Measurements from ENCODE around the gene SESTD1.
"Not testable (repeated sequence)": the region's sequence is repeated elsewhere in the genome, so short reads cannot be mapped to it uniquely, and the experiment has no call there.

Gene SESTD1

DNA sequence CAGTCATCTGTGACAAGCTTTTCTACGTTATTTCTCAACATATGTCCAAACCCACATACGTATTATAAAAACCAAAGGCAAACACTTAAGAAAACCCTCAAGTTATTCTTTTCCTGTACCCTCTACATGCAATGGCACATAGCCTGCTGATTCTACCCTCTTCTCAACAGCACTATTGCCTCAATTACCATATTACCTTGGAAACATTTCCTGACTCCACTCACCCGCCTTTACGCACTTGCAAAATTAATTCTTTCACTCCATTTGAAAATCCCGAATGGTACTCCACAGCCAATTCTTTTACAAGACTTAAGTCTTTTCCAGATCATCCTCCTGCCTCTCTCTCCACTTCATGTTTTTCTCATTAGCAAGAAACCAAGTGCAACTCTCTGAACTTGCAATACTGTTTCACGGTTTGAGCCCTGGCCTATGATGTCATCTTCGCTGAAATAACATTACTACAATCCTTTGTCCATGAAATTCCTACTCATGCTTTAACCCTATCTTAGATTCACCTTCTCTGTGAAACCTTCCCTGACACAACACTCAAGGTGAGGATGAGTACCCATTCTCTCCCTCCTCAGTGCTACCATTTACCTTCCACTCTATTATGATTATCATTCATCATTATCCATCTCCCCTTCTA is 29.0 kb downstream of the SESTD1 start:
- no peak for DNase-seq

DNA sequence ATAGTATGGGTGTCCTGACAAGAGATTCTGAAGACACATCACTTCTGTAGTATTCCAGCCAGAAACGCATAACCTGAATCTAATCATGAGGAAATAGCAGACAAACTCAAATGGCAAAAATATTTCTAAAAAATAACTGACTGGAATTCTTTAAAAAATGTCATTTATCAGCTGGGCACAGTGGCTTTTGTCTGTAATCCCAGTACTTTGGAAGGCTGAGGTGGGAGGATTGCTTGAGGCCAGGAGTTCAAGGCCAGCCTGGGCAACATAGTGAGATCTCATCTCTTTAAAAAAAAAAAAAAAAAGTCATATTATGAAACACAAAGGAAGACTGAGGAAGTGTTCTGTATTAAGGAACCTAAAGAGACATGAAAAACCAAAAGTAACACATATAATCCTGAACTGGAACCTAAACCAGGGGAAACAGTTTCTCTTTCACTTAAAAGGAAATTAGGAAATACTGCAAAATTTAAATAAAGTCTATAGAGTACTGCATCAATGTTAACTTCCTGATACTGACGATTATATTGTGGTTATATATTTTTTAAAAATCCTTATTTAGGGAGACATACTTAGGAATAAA is 29.9 kb downstream of the SESTD1 start:
- DNase-seq: no peak

DNA sequence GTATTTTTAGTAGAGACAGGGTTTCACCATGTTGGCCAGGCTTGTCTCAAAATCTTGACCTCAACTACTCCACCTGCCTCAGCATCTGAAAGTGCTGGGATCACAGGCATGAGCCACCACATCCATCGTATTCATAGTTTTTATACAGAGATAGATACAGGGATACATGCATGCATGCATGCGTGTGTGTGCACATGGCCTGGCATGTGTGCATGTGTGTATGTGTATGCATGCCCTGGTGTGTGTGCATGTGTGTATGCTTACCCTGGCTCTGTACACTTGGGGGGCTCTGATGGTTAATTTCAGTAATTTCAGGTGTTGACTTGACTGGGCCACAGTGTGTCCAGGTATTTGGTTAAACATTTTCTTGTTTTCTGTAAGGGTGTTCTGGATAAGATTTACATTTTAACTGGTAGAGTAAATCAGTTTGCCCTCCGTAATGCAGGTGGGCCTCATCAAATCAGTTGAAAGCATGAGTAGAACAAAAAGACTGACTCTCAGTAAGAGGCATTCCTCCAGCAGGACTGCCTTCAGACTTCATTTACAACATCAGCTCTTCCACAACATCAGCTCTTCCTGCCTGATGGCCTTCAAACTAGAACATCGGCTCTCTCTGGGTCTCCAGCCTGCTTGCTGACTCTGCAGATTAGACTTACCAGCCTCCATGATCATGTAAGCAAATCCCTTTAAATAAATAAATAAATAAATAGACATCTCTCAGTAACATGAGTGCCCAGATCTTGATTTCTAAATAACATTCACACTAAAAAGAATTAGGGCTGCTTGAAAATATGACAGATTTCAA is 30.8 kb downstream of the SESTD1 start:
- DNase-seq: no peak

DNA sequence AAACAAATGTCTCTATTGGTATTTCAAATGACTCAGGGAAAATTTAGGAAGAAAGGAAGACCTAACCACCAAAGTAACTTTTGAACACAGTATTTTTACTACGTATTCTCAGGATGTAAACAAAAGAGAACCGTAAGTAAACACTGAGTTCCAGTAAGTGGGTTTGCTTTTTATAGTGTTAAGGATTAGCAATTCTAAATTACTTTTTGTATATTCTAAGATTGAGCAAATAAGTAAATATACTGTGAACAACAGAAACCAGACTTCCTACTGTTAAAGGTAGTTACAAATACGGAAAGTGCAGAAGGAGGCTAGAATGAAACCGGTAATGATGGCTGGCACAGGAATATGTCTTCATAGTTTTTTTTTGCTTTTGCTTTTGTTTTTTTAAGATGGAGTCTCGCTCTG is 31.5 kb downstream of the SESTD1 start:
- no peak for DNase-seq

DNA sequence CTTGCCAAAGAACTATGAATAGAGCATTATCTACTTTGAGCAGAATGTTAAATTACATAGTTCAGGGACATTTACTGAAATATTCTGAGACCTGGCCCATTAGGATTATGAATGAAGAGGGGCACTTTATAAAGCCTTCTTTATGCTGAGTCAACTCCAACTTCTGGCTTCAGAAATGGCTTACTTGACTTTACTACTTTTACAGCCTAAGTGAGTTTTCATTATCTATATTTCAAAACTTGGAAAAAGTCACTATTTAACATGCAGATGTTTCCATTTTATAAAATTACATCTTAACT is 37.7 kb downstream of the SESTD1 start:
- no peak for DNase-seq

DNA sequence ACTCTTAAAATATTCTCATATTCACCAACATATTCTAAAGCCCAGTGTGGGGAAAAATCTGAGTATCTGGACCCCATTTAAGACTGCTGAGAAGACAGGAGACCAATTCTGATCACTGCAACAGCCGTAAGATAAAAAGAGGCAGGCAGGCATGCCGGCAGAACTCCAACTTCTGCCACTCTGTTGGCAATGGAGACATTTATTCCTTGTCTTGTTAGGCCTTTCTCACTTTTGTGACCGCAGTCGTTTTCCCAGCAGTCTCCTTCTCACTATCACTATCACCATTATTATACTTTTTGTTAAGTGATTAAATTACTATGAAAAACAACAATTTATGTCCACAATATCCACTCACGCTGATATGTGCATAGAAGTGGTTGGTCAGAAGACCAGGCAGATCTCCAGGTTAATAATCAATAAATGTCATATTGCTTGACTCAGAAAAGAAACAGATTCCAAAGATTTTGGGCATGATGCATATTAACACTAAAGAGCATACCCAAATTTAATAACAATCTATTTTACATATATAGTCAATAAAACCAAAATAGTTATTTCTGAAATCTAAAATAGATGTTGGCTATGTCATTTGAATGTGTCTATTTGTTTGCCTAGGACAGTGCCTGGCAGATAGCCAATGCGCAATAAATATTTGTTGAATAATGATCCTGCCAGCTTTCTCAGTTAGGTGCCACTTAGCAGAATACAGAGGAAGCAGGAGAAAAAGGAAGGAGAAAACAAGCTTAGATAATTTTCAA is 38.2 kb downstream of the SESTD1 start:
- no peak for DNase-seq

DNA sequence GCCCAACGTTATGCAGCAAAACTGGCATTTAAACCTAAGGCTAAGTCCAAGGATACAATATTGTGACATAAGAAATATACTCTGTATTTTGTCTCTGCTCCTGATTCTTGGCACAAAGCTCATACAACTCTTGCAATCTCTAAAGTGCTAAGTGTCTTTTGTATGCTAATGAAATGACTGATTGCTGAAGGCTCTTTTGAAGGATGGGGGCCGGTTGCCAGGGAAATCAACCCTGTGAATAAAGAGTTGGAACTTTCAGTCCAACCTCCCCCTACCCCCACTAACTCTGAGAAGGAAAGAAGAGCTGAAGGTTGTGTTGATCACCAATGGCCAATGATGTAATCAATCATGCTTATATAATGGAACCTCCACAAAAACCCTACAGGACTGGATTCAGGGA is 40.3 kb downstream of the SESTD1 start:
- DNase-seq: no peak

DNA sequence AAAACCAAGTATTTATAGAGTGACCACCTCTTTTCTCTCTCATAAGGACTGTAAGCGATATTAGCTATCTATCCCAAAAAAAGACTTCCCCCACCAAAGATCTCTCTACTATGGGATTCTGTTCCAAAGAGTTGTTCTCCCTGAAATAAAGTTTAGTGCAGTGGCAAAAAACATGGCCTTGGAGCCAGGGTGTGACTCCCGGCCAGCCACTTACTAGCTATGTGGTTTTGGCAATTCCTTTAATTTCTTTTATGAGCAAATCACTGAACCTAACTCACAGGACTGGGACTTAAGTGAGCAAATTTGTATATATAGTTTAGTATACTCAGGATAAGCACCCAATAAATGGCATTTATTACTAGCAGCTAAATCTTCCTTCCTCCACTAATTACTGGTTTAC is 42.6 kb downstream of the SESTD1 start:
- DNase-seq: no peak

DNA sequence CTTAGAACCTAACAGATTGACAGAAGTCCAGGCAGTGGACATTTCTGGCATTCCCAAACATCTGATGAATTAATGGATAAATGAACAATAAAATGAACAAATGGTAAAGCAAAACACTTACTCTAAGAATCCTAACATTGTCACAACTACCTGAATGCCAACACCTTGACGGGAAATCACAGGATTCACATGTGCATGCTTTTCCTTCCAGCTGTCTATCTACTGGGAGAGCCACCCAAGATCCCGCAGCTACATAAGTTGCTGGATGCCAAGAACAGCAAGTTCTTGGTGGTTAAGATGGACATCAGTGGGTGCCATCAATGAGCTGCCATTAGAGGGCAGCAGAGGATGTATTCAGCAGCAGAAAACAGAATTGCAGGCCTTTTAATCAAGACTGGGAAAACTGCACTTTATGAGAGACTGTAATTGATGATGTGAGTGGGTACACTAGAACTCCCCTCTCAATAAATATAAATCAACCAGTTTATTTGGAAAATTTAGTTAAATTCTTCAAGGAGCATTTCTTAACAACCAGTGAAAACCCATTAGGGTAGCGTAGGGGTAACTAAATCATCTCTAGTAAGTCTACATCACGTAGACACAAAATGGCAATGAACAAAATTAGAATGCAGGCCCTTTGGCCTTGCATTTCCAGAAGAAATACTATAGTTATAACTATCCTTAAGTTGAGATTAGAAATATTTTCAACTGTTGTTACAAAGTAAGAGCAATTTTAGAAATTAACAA is 45.6 kb downstream of the SESTD1 start:
- DNase-seq: peak; percentile 47

DNA sequence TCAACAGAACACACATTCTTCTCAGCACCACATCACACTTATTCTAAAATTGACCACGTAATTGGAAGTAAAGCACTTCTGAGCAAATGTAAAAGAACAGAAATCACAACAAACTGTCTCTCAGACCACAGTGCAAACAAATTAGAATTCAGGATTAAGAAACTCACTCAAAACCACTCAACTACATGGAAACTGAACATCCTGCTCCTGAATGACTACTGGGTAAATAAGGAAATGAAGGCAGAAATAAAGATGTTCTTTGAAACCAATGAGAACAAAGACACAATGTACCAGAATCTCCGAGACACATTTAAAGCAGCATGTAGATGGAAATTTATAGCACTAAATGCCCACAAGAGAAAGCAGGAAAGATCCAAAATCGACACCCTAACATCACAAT is 50.0 kb downstream of the SESTD1 start:
- DNase-seq: not testable (repeated sequence)

DNA sequence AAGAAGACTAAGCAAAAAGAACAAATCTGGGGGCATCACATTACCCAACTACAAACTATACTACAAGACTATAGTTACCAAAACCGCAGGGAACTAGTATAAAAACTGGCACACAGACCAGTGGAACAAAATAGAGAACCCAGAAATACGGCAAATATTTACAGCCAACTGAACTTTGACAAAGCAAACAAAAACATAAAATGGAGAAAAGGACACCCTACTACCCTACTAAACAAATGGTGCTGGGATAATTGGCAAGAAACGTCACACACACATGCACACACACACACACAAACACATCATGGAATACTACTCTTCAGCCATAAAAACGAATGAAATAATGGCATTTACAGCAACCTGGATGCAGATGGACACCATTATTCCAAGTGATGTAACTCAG is 53.3 kb downstream of the SESTD1 start:
- no peak for DNase-seq

DNA sequence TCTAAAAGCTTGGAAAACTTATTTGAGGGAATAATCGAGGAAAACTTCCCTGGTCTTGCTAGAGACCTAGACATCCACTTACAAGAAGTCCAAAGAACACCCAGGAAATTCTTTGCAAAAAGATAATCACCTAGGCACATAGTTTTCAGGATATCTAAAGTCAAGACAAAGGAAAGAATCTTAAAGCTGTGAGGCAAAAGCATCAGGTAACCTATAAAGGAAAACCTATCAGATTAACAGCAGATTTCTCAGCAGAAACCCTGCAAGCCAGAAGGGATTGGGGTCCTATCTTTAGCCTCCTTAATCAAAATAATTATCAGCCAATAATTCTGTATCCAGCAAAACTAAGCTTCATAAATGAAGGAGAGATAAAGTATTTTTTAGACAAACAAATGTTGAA is 56.4 kb downstream of the SESTD1 start:
- DNase-seq: not testable (repeated sequence)

DNA sequence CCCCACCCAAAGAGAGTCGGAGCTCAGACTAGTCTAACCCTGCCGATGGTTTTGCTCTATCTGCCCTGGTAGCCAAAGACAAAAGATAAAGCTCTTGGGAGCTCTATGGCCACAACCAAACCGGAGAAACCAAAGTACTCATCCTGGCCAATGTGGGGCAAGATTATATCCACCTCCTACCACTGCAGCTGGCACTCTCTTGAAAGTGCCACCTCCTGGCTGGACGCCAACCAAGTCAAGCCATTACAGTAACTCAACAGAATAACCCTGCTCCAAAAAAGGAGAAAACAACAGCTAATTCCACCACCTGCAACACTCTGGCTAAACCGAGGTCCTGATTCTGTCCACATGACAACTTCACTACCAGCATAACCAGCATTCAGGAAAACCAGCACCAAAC is 57.6 kb downstream of the SESTD1 start:
- DNase-seq: no peak

DNA sequence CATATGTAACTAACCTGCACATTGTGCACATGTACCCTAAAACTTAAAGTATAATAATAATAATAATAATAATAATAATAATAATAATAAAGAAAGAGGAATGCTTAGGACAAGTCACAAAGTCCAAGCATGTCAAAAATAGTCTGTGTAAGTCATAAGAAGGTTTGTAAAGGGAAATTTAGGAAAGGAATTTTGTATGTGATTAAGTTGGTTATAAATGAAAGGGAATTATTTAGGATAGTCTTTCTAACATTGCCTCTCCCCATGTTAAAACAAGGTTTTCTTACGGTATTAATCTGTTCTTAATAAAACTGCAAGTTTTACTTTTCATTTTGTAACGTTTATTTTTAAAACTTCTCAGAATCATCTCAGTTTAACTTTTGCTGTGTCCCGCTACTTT is 62.8 kb downstream of the SESTD1 start:
- no peak for DNase-seq

DNA sequence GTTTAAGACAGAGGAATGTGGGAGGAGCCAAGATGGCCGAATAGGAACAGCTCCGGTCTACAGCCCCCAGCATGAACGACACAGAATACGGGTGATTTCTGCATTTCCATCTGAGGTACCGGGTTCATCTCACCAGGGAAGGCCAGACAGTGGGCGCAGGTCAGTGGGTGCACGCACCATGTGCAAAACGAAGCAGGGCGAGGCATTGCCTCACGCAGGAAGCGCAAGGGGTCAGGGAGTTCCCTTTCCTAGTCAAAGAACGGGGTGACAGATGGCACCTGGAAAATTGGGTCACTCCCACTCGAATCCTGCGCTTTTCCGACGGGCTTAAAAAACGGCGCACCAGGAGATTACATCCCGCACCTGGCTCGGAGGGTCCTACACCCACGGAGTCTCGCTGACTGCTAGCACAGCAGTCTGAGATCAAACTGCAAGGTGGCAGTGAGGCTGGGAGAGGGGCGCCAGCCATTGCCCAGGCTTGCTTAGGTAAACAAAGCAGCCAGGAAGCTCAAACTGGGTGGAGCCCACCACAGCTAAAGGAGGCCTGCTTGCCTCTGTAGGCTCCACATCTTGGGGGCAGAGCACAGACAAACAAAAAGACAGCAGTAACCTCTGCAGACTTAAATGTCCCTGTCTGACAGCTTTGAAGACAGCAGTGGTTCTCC is 68.6 kb downstream of the SESTD1 start:
- not testable (repeated sequence) for DNase-seq

DNA sequence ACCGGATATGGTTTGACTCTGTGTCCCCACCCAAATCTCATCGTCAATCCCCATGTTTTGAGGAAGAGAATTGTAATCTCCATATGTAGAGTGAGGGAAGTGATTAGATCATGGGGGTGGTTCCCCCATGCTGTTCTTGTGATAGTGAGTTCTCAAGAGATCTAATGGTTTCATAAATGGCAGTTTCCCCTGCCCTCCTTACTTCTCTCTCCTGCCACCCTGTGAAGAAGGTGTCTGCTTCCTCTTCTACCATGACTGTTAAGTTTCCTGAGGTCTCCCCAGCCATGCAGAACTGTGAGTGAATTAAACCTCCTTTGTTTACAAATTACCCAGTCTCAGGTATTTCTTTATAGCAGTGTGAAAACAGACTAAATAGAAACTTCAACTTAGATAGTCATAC is 69.5 kb downstream of the SESTD1 start:
- DNase-seq: no peak

DNA sequence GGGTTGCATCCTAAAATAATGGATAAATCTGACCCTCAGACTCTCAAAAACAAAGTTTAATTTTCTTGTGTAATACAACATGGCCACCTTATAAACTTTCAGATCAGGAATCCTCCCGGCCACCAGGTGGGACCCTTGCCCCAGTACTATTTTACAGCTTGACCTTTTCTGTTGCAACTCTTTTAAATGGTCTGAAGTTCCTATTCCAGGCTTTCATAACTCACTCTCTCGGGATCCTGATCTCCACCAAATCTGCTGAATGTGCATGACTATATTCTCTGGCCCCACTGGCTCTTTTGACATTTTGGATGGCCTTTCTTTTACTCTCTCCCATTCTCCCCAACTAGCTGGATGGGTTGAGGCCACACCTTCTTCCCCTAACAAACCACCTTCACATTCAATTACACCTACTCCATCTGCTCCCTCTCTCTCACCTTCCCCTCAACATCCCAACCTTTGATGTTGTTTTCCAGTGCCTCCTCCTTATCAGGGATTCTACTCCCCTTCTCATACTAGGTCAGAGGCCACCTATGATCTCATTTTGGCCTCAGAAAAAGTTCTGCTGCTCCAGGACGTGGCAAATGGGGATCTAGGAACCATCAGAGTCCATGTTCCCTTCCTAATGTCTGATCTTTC is 70.8 kb downstream of the SESTD1 start:
- no peak for DNase-seq

DNA sequence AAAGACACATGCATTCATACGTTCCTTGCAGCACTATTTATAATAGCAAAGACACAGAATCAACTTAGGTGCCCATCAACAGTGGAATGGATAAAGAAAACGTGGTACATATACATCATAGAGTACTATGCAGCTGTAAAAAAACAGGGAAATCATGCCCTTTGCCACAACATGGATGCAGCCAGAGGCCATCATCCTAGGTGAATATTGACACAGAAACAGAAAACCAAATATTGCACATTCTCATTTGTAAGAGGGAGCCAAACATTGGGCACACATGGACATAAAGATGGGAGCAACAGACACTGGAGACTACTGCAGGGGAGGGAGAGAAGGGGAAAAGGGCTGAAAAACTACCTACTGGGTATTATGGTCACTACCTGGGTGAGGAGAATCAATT is 73.5 kb downstream of the SESTD1 start:
- DNase-seq: no peak

DNA sequence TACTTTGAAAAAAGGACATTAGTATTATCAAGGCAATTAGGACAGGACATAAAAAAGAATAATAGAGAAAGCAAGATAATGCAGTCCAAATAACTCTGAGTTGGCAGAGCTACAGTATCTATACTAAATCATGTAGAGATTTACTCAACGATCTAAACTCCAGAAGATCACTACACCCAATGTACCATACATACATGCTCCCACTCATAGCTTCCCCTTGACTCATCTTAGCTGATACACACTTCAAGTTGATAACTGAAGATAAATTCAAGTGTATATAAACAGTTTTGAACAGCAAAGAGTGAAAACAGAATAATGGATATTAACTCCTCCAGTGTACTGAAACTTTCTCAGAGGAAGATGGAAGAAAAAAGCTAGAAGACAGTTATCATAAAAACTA is 78.5 kb downstream of the SESTD1 start:
- no peak for DNase-seq

DNA sequence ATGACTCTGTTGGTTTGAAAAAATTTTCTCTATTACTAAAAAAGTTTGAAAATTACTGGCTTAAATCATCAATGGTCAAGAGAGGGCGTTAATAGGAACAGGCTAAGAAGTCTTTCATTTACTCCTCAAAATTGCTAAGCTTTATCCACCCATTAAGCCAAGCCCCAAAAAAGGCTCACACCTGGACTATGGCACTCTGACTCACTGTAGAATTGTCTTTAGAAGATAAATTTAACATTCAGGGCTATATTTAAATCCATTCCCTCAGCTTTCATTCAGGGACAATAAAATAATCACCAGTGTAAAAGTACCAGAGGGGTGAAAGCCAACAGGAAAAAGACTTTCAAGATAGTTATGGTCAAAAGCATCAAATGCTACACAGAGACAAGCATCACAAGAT is 80.0 kb downstream of the SESTD1 start:
- no peak for DNase-seq

DNA sequence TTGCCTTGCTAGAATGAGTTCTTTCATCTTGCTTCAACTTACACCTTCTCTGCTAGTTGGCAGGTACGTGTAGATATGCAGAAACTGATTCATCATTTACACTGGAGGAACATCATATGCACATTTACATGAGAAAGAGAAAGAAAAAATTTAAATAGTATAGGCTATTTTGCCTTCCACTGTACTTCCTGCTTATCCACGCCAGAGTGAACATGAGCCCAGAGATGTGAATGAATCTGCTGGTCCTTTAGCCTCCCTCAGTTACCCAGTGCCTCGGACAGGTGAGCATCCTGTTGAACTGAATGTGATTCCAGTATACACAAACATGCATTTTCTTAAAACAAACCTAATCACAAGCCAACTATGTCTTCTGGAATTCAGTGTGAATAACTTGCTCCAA is 83.6 kb downstream of the SESTD1 start:
- DNase-seq: no peak

DNA sequence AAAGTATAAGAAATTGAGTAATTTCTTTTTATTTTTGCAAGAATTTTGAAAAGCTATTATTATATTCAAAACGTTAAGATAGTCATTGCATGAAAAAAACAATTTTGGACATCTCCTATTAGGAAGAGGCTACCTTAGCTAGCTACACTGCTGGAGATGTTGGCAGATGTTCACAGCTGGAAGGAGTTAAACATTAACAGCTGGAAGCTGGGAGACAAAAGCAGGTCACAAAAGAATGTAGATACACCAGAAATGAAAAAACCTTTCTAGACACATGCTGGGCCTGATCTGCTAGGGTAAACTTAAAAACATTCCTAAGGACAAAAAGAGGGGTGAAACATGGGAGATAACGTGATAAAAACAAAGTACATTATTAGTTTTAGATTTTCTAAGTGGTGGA is 84.4 kb downstream of the SESTD1 start:
- no peak for DNase-seq
